OCI-LY7 (cell line): ENCODE data around the gene MCTP2.

Experiments
- EZH2phosphoT487 ChIP-seq: fragments of 200-600 bp; sonication (generic); IDR thresholded peaks from 2 replicates; pipeline ENCODE4 v1.6.1; 2018; ENCODE audit warnings: low read depth, borderline replicate concordance, mild to moderate bottlenecking, mixed run types, antibody characterized with exemption, low read length, moderate library complexity, mixed read lengths
- TF ChIP-seq, protein P1 (sequence below): fragments of 200-600 bp; sonication (generic); conservative IDR thresholded peaks from 2 replicates; pipeline ENCODE4 v1.5.1; 2014; ENCODE audit warnings: mild to moderate bottlenecking, antibody characterized with exemption, low read length, moderate library complexity, mixed read lengths

GRCh38 chr15:94503293-94503692 lies 271.9 kb downstream of the MCTP2 start:
- TF ChIP-seq, protein P1, sequence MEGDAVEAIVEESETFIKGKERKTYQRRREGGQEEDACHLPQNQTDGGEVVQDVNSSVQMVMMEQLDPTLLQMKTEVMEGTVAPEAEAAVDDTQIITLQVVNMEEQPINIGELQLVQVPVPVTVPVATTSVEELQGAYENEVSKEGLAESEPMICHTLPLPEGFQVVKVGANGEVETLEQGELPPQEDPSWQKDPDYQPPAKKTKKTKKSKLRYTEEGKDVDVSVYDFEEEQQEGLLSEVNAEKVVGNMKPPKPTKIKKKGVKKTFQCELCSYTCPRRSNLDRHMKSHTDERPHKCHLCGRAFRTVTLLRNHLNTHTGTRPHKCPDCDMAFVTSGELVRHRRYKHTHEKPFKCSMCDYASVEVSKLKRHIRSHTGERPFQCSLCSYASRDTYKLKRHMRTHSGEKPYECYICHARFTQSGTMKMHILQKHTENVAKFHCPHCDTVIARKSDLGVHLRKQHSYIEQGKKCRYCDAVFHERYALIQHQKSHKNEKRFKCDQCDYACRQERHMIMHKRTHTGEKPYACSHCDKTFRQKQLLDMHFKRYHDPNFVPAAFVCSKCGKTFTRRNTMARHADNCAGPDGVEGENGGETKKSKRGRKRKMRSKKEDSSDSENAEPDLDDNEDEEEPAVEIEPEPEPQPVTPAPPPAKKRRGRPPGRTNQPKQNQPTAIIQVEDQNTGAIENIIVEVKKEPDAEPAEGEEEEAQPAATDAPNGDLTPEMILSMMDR = no peak
- TF ChIP-seq EZH2phosphoT487 = no peak
